DMS53 treated with DMSO at 0.1 percent for 48 hours (cell line): ENCODE data around the gene EGR1.
A peak's percentile ranks its signal among the peaks of the same experiment; 100 is the strongest.

Experiments
- DNase-seq: peaks from one replicate; lab custom pipeline; 2025; ENCODE audit not compliant: unreplicated experiment; lab: John Stamatoyannopoulos, UW

The EGR1 gene

DNA sequence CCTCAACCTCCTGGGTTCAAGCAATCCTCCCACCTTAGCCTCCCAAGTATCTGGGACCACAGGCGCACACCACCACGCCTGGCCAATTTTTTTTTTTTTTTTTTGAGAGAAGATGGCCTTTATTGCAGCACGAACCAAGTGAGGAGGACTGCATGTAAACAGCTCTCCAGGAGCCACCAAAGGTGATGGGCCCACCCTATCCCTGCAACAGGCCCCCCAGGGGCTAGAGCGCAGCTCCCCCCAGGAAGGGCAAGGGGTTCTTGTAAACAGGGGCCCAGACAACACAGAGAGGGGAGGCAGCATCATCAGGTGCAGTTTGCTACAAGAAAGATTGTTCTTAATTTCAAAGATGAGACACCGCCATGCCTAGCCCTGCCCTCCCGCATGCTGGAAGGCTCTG lies 12.6 kb upstream of the EGR1 start:
- DNase-seq: no peak

DNA sequence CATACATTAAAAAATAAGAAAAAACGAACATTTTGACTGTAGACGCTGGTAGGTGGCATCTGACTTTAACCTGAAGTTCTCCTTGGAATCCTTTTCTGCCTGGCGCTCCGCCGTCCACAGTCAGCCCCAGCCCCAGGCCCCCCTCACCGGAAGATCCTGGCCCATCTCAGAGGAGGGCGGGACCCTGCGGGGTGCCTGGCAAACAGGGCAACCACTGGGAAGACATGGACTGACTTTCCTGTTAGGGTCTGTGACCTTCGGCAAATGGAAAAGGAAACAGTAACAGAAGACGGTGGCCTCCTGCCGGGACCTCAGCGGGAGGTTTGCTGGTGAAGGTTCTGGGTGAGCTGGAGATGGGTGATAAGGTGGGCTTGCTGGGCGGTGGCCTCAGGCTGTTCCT lies 11.7 kb upstream of the EGR1 start:
- DNase-seq: no peak

DNA sequence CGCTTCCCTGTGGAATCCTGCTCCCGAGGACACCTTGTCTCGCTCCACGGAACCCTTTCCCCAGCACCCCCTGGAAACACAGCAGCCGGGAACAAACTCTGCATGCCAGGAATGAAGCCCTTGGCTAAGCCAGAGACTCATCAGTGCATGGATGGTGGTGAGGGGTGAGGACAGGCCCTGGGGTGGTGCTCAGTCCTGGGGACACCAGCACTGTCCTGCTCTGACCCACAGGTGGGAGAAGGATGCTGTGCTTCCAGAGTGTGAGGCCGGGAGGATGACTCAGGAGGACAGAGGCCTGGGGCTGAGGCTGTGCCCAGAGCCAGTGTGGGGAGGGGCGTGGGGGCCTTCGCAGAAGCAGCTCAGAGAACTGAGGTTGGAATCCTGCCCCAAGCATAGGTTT lies 11.2 kb upstream of the EGR1 start:
- DNase-seq: no peak

DNA sequence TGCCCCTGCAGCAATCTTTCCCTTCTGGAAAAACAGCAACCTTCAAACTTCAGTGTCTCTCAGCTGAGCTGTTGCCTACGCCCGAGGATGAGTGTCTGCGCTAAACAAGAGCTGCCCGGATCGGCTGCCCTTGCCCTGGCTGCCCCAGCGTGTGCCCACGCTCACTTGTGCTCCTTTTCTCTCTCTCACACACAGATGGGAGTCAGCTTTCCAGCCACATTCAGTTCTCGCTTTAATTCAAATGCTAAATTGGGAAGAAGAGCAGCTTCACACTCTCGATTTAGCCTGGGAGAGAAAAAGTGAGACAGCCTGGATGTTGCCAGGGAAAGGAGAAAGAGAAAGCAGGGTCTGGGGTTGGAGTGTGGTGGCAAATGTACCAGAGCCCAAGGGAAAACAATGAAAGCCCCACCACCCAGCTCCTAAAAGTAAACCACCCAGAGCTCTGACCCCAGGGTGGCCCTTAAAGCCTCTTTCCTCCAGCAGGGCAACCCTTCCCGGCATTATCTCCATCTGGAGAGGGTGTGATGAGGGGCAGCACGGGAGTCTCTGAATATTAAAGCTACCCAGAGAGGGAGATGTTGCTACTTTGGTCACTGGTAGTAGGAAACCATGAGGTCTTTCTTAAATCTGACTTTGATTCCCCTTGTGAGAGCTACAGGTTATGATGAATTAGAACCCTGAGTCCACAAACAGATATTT lies 9.9 kb upstream of the EGR1 start:
- DNase-seq: no peak

DNA sequence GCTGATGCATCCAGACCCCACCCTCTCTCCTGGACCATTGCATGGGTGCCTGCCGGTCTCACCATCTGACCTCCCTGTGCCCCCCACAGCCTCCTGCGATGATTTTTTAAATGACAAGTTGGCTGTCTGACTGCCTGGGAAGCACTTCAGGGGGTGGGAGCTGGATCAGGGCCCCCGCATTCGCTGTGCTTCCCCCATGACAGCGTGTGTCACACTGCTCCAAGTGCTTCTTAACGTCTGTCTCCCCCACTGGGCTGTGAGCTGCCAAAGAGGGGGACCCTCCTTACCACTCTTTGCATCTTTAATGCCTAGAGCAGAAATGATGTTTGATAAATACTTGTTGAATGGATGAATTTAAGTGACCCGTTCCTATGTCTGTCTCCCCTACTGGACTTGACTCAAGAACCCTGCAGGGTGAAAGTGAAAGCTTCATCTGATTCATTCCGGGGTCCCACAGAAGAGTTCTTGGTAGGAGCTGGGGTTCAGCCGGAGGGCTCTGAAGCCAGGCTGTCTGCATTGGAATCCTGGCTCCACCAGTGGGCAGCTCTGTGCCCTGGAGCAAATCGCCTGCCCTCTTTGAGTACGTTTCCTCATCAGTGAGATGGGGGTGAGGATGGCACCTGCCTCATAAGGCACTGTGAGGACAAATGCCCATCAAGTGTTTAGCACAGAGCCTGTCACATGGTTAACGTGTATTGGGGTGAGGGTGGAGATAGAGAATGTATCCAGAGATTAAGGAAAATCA lies 7.6 kb upstream of the EGR1 start:
- no peak for DNase-seq

DNA sequence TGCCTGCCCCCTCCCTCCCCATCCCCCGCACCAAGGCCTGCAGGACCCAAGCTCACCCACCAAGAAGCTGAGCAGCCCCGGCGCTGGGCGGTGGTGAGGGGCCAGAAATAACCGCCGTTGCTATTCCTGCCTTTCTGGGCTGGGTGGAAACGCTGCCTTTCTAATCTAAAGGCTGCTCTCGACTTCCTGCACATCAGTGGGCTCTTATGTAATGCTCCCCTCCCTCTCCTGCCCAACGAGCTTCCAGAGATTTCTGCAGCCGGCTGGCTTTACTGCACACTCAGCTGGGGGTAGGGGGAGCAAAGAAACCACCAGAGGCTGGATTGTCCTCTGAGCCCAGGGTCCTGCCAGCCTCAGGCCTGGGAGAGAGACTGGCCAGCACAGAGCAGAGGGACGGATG lies 6.9 kb upstream of the EGR1 start:
- DNase-seq: no peak

DNA sequence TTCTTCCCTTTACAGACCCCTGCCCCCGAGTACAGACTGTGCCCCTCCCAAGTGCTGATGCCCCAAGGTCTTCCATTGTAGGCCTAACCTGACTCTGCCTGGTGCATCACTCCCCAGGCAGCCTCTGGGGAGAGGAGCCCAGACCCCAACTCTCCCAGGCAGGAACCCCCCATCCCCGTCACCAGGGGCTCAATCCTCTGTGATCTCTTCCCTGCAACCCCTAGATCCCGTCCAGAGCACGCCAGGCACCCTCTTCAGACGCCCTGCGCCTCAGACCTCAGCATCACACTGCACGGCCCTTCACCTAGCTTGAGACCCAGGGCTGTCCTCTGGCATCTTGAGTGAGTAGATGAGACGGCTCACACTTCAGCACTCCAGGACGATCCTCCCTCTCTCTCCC lies 6.4 kb upstream of the EGR1 start:
- no peak for DNase-seq

DNA sequence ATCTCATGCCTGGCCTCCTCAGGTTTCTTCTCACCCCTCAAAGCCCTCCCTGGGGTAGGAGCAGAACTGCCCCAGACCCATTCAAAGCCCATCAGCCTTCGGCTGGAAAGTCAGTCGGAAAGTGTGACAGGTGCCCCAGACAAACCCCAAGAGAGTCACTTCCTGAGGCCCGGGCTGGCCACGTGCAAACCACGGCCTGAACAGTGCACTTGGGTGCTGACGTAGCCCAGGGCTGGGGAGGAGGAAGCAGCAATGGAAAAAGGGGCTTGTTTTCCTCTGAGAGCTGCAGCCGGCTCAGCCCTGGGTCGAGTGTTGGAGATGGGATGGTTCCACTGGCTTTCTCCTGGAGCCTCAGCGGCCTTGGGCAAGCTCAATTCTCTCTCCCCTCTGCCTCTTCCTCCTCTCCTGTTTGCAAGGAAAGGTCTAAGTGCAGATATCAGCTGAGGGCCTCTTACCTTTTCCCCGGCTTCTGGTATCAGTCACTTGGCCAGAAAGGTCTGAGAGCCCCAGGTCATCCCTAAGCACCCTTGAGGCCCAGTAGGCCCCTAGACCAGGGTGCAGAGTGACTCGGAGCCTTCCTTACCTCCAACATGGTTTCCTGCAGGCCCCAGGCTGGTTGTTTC lies 5.9 kb upstream of the EGR1 start:
- no peak for DNase-seq

DNA sequence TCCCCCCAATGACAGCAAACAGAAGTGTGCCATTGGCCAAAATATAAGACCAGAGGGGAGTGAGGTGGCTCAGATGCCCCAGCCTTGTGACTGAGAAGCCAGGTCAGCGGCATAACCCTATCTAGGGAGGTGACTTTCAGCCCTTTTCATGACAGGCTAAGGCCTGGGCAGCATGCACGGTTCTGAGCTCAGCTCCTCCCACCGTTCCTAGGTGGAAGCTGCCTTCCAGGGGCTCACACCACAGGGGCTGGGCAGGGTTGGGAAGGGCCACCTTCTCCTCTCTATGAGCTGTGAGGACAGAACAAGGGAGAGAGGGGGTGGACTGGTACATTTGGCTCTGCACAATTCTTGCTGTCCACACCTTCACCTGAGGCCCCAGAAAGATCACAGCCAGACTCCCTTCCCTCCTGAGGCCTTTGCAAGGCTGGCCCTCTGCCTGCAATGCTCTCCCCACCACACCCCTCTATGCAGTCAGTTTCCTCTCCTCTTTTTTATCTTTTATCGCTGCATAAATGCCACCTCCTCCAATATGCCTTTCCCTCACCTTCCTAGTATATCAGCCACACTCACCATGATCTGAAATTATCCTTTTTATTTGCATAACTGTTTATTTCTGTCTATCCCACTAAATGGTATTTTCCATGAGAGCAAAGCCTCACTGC lies 5.1 kb upstream of the EGR1 start:
- no peak for DNase-seq

DNA sequence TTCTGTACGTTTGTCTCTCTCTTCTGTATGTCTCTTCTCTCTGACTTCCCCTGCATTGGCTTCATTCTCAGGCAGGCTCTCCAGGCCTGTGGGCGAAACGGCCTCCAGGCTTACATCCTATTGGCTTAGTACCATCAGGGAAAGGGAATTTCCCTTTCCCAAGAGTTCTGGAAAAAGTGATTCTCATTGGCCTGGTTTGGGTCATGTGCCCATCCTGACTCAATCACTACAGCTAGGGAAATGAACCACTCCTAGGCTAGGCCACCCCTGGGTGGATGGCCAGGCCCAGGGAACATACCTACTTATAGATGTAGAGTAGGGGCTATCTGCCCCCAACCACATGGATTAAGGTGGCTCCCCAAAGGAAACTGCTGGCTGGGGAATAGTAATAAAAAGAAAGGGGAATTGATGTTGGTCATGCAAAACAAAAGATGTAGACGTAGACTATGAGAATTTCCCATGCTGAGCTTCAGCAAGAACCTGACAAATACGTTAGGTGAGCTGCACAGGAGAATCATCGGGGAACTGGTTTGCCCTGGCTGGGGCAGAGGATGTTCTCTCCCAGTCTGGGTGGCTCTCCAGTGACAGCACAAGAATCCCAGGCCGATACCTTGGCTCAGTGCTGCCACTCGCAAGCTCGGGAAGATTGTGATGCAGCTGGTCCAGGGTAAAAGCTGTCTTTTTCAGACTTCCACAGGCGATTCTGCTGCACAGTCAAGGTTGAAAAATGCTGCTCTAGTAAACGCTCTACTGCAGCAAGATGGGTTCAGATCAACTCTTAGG lies 3.7 kb upstream of the EGR1 start:
- no peak for DNase-seq

DNA sequence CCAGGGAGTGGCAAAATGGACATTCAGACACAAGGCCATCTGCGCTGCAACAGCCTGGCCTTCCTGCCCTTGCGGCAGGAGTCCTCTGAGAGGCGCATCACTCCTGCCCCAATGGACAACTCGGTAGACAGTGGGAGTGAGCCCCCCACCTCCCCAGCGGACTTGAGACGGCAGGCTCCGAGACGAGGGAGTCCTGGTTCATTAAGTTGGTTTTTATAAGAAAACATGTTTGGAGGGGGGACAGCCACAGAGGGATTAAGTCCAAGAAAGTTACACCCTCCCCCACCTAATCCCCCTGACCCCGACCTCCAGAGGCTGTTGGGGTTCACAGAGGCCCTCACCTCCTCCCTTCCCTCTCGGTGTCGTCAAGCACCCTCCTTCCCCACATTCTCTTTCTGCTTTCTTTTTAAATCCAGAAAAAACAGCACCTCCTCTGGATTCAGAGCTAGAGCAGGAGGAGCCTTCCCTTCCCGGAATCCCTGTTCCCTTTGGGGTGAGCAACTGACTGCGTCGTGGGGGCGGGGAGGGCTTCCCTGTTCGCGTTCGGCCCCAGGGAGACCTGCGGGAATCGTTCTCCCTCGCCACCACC lies 1.8 kb upstream of the EGR1 start:
- no peak for DNase-seq

DNA sequence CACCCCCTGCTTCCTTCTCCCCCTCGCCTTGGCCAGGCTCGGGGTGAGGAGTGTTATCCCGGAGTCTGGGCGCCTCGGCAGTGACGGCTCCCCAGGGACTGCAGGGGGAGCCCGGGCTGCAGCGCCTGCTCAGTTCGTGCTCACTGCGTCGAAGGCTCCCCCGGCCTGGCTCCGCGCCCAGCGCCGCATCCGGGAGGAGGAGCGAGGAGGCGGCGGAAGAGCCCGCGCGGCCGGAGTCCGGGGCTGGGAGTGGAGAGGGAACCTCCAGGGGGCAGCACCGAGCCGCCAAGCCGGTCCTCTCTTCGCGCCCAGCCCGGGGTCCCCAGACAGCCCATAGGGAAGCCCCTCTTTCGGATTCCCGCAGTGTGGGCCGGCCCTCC lies 1.3 kb upstream of the EGR1 start:
- peak; percentile 90 for DNase-seq

DNA sequence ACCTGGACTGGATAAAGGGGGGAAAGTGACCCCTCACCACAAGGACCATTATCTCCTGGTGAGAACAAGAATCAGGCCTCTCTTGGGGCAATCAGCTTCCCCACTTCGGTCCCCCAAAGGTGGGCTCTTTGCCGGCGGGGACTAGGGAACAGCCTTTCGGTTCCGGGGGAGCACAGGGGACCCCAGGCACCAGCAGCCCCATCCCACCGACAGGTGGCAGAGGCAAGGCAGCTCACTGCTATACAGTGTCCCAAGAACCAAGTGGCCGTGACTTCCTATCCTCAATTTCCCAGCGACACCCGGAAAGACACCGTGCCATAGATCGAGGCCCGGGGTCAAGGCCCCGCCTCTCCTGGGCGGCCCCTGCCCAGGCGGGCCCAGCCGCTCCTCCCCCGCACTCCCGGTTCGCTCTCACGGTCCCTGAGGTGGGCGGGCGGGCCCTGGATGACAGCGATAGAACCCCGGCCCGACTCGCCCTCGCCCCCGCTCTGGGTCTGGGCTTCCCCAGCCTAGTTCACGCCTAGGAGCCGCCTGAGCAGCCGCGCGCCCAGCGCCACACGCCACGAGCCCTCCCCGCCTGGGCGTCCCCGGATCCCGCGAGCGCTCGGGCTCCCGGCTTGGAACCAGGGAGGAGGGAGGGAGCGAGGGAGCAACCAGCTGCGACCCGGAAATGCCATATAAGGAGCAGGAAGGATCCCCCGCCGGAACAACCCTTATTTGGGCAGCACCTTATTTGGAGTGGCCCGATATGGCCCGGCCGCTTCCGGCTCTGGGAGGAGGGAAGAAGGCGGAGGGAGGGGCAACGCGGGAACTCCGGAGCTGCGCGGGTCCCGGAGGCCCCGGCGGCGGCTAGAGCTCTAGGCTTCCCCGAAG lies 655 bp upstream of the EGR1 start:
- DNase-seq: peak; percentile 96

DNA sequence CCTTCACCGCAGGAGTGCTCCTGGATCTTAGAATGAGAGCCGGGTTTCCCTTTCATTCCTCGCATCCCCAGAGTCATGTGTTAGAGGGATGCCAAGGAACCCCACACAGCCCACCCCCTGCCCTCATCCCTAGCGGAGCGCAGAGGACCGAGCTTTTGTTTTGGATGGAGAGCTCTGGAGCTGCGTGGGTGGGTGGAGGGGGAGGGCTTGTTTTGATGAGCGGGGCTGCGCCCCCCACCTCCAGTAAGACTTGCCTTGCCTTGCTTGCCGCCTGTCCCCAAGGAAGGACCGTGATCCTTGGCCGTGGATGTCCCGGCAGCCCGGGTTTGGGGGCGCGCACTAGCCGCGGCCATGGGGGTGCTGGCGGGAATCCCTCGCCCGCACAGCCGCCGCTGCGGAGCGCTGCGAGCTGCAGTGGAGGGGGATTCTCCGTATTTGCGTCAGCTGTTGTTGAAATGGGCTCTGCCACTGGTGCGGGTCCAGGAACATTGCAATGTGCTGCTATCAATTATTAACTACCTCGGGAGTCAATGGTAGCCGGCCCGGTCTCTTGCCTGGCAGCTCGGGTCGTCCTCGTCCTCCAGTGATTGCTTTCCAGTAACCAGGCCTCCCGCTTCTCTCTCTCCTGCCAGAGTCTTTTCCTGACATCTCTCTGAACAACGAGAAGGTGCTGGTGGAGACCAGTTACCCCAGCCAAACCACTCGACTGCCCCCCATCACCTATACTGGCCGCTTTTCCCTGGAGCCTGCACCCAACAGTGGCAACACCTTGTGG lies 1.0 kb downstream of the EGR1 start:
- DNase-seq: peak; percentile 82

DNA sequence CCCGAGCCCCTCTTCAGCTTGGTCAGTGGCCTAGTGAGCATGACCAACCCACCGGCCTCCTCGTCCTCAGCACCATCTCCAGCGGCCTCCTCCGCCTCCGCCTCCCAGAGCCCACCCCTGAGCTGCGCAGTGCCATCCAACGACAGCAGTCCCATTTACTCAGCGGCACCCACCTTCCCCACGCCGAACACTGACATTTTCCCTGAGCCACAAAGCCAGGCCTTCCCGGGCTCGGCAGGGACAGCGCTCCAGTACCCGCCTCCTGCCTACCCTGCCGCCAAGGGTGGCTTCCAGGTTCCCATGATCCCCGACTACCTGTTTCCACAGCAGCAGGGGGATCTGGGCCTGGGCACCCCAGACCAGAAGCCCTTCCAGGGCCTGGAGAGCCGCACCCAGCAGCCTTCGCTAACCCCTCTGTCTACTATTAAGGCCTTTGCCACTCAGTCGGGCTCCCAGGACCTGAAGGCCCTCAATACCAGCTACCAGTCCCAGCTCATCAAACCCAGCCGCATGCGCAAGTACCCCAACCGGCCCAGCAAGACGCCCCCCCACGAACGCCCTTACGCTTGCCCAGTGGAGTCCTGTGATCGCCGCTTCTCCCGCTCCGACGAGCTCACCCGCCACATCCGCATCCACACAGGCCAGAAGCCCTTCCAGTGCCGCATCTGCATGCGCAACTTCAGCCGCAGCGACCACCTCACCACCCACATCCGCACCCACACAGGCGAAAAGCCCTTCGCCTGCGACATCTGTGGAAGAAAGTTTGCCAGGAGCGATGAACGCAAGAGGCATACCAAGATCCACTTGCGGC lies 1.8 kb downstream of the EGR1 start:
- DNase-seq: no peak

DNA sequence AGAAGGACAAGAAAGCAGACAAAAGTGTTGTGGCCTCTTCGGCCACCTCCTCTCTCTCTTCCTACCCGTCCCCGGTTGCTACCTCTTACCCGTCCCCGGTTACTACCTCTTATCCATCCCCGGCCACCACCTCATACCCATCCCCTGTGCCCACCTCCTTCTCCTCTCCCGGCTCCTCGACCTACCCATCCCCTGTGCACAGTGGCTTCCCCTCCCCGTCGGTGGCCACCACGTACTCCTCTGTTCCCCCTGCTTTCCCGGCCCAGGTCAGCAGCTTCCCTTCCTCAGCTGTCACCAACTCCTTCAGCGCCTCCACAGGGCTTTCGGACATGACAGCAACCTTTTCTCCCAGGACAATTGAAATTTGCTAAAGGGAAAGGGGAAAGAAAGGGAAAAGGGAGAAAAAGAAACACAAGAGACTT lies 2.4 kb downstream of the EGR1 start:
- no peak for DNase-seq

DNA sequence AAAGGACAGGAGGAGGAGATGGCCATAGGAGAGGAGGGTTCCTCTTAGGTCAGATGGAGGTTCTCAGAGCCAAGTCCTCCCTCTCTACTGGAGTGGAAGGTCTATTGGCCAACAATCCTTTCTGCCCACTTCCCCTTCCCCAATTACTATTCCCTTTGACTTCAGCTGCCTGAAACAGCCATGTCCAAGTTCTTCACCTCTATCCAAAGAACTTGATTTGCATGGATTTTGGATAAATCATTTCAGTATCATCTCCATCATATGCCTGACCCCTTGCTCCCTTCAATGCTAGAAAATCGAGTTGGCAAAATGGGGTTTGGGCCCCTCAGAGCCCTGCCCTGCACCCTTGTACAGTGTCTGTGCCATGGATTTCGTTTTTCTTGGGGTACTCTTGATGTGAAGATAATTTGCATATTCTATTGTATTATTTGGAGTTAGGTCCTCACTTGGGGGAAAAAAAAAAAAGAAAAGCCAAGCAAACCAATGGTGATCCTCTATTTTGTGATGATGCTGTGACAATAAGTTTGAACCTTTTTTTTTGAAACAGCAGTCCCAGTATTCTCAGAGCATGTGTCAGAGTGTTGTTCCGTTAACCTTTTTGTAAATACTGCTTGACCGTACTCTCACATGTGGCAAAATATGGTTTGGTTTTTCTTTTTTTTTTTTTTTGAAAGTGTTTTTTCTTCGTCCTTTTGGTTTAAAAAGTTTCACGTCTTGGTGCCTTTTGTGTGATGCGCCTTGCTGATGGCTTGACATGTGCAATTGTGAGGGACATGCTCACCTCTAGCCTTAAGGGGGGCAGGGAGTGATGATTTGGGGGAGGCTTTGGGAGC lies 3.1 kb downstream of the EGR1 start:
- no peak for DNase-seq
